DOHH2 (cell line): ENCODE measurements around the gene RABGEF1.
"Not testable (repeated sequence)": the region's sequence is repeated elsewhere in the genome, so short reads cannot be mapped to it uniquely, and the experiment has no call there.

Experiments
- H3F3A ChIP-seq: fragments of 200-600 bp; sonication (generic), shearing (Covaris generic); 2 replicates; pipeline ENCODE4 v1.6.0; 2016; ENCODE audit warnings: antibody characterized with exemption, mild to moderate bottlenecking; ENCODE audit not compliant: control insufficient read depth, insufficient read depth
- H3K27ac ChIP-seq: fragments of 200-600 bp; sonication (generic); 2 replicates; pipeline ENCODE4 v1.5.1; 2014; ENCODE audit warnings: low read depth, mild to moderate bottlenecking, low read length, moderate library complexity
- H3K27me3 ChIP-seq: fragments of 200-600 bp; sonication (generic); 2 replicates; pipeline ENCODE4 v1.6.1; 2014; ENCODE audit warnings: mild to moderate bottlenecking, low read length, mixed read lengths; ENCODE audit not compliant: control insufficient read depth
- H3K36me3 ChIP-seq: fragments of 200-600 bp; sonication (generic); 2 replicates; pipeline ENCODE4 v1.6.1; 2014; ENCODE audit warnings: mild to moderate bottlenecking, low read length, moderate library complexity, mixed read lengths; ENCODE audit not compliant: control insufficient read depth
- H3K4me1 ChIP-seq: fragments of 200-600 bp; sonication (generic); 2 replicates; pipeline ENCODE4 v1.6.1; 2014; ENCODE audit warnings: mild to moderate bottlenecking, low read length, mixed read lengths; ENCODE audit not compliant: control insufficient read depth
- H3K4me2 ChIP-seq: fragments of 200-600 bp; sonication (generic); 2 replicates; pipeline ENCODE4 v1.6.0; 2014; ENCODE audit warnings: mild to moderate bottlenecking, low read length, moderate library complexity
- H3K4me3 ChIP-seq: fragments of 200-600 bp; sonication (generic); 2 replicates; pipeline ENCODE4 v1.5.1; 2014; ENCODE audit warnings: mild to moderate bottlenecking, low read length, mixed read lengths
- H3K79me2 ChIP-seq: fragments of 200-600 bp; sonication (generic); 2 replicates; pipeline ENCODE4 v1.6.1; 2014; ENCODE audit warnings: mild to moderate bottlenecking, low read length, mixed read lengths; ENCODE audit not compliant: control insufficient read depth
- H3K9me2 ChIP-seq: fragments of 200-600 bp; sonication (generic); replicated peaks from 2 replicates; pipeline ENCODE4 v1.6.1; 2014; ENCODE audit warnings: mild to moderate bottlenecking, low read length, mixed read lengths; ENCODE audit not compliant: control insufficient read depth
- H3K9me3 ChIP-seq: fragments of 200-600 bp; sonication (generic); 2 replicates; pipeline ENCODE4 v1.6.1; 2014; ENCODE audit warnings: antibody characterized with exemption, low read length, mixed read lengths; ENCODE audit not compliant: control insufficient read depth, insufficient read depth
- H4K20me1 ChIP-seq: fragments of 200-600 bp; sonication (generic); 2 replicates; pipeline ENCODE4 v1.6.0; 2014; ENCODE audit warnings: low read depth, mild to moderate bottlenecking, antibody characterized with exemption, low read length, moderate library complexity; ENCODE audit not compliant: control insufficient read depth, insufficient read depth
- EZH2phosphoT487 ChIP-seq: fragments of 200-600 bp; sonication (generic); IDR thresholded peaks from 2 replicates; pipeline ENCODE4 v1.6.1; 2017; ENCODE audit warnings: borderline replicate concordance, mild to moderate bottlenecking, antibody characterized with exemption, low read length, moderate library complexity, mixed read lengths
- TF ChIP-seq, protein P1 (sequence below): fragments of 200-600 bp; sonication (generic); IDR thresholded peaks from one replicate; pipeline ENCODE4 v1.5.1; 2014; ENCODE audit warnings: antibody characterized with exemption, mild to moderate bottlenecking, low read depth, low read length; ENCODE audit not compliant: poor library complexity, severe bottlenecking

RABGEF1 gene

DNA sequence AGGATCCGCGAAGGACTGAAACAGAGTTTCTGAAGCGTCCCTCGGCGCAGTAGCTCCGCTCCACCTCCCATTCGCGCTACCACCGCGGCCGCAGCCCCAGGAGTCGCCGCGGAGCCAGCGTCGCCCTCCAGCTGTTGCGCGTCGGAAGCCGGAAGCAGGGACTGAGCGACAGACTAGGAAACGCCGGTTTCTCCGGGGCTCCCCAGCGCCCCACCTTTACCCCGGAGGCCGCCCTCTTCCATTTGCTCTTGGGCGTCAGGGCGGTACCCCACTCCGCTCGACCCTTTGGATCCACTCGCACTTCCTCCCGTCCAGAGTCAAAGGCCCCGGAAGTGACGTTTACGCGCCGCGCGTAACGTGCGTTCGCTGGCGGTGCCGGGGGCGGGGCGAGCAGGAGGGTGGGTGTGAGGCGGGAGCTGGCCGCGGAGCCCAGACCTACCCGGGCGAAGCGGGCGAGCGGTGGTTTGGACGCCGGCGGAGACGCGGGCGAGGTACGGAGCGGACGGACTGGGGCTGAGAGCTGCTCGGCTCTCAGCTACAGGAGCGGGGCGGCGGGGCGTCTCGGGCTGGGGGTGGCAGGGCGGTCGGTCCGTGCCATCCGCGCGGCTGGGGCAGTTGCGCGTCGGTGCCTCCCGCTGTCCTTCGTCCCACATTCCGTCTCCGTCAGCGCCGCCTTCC lies at the start of gene RABGEF1:
Gene RABGEF1, plus strand, starts transcription at position 432 of the 678 bp plus-strand sequence. CDS start 31,167 bp downstream, outside the sequence.
- Histone ChIP-seq H4K20me1 (no peaks in the 10 kb centered on the region), H3K27ac (peak within 1 kb of the TSS; percentile 87), H3K9me3 (peaks cover 12% of the 10 kb centered on the region), H3F3A (peaks cover 13% of the 10 kb centered on the region), H3K36me3 (peaks cover 29% of the 10 kb centered on the region), H3K9me2 (no peaks in the 10 kb centered on the region), H3K79me2 (peaks cover 75% of the 10 kb centered on the region), H3K4me3 (peak within 1 kb of the TSS; percentile 88), H3K4me2 (peak within 1 kb of the TSS; percentile 96), H3K4me1 (peaks cover 75% of the 10 kb centered on the region), H3K27me3 (no peaks in the 10 kb centered on the region)
- no peak for TF ChIP-seq EZH2phosphoT487
- TF ChIP-seq, protein P1, sequence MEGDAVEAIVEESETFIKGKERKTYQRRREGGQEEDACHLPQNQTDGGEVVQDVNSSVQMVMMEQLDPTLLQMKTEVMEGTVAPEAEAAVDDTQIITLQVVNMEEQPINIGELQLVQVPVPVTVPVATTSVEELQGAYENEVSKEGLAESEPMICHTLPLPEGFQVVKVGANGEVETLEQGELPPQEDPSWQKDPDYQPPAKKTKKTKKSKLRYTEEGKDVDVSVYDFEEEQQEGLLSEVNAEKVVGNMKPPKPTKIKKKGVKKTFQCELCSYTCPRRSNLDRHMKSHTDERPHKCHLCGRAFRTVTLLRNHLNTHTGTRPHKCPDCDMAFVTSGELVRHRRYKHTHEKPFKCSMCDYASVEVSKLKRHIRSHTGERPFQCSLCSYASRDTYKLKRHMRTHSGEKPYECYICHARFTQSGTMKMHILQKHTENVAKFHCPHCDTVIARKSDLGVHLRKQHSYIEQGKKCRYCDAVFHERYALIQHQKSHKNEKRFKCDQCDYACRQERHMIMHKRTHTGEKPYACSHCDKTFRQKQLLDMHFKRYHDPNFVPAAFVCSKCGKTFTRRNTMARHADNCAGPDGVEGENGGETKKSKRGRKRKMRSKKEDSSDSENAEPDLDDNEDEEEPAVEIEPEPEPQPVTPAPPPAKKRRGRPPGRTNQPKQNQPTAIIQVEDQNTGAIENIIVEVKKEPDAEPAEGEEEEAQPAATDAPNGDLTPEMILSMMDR: no peak

DNA sequence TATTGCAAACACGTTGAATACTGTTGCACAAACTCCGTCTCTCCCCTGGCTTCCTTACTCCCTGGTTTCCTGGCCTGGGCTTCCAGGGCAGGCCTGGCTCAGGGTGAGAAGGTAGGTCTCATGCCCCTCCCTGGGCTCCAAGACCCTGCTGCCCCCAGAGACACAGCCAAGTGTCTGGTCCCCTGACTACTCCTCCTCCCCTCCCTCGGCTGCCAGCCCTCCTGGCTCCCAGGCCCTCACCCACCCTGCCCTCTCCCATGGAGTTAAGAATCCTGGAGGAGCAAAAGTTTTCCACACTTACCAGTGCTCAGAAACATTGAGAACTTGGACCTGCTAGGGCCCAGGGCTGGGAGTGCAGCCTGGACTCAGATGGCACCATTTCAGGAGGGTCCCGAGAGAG lies 47.2 kb upstream of the RABGEF1 start:
- Histone ChIP-seq H4K20me1 (no peaks in the 10 kb centered on the region), H3K27me3 (no peaks in the 10 kb centered on the region), H3K4me2 (no peak overlapping the region), H3K4me1 (no peaks in the 10 kb centered on the region), H3K36me3 (no peaks in the 10 kb centered on the region), H3K79me2 (0 out of 2 replicates have a peak, but pooled peaks cover 3% of the 10 kb centered on the region), H3F3A (no peaks in the 10 kb centered on the region), H3K27ac (no peak overlapping the region), H3K9me3 (no peaks in the 10 kb centered on the region), H3K4me3 (no peak overlapping the region), H3K9me2 (no peaks in the 10 kb centered on the region)
- TF ChIP-seq EZH2phosphoT487: no peak
- TF ChIP-seq, protein P1: no peak

DNA sequence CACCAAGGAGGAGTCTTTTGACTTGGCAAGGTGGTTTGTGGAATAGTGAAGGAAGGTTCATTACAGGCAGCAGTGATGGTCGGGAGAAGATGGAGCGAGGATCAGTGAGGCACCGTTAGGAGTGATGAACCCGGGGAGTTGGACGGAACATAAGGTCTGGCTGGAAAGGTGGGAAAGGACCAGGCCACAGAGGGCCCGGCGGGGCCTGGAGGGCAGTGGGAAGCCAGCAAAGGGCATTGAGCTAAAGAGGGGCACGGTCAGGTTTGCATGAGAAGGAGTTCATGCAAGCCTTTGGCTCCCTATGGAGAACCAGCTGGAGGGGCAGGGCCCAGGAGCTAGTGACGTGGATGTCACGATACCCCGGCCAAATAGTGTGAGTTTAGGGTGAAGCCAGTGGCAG lies 46.2 kb upstream of the RABGEF1 start:
- H3K36me3 ChIP-seq: no peaks in the 10 kb centered on the region
- H3K79me2 ChIP-seq: no peaks in the 10 kb centered on the region
- H3K27me3 ChIP-seq: no peaks in the 10 kb centered on the region
- H3K27ac ChIP-seq: no peak overlapping the region
- H3F3A ChIP-seq: no peaks in the 10 kb centered on the region
- H3K4me3 ChIP-seq: no peak overlapping the region
- no peaks in the 10 kb centered on the region for H4K20me1 ChIP-seq
- no peaks in the 10 kb centered on the region for H3K9me2 ChIP-seq
- no peak overlapping the region for H3K4me2 ChIP-seq
- no peaks in the 10 kb centered on the region for H3K4me1 ChIP-seq
- H3K9me3 ChIP-seq: no peaks in the 10 kb centered on the region
- TF ChIP-seq, protein P1: no peak
- TF ChIP-seq EZH2phosphoT487: no peak

DNA sequence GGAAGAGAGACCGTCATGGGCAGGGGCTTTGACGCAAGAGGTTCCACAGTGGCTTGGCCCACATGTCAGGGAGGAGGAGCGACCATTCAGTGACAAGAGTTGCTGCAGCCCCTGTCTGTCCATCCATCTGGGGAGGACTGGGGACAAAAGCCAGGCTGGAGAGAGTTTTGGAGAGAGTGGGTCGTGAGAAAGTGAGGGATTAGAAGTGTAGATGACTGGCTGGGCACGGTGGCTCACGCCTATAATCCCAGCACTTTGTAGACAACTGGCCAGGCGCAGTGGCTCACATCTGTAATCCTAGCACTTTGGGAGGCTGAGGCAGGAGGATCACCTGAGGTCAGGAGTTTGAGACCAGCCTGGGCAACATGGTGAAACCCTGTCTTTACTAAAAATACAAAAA lies 45.1 kb upstream of the RABGEF1 start:
- H3K4me2 ChIP-seq, H3K4me3 ChIP-seq, H3F3A ChIP-seq, H3K4me1 ChIP-seq, H3K27me3 ChIP-seq, H3K9me2 ChIP-seq, H4K20me1 ChIP-seq, H3K9me3 ChIP-seq, H3K27ac ChIP-seq, H3K79me2 ChIP-seq, H3K36me3 ChIP-seq: not testable (repeated sequence)

DNA sequence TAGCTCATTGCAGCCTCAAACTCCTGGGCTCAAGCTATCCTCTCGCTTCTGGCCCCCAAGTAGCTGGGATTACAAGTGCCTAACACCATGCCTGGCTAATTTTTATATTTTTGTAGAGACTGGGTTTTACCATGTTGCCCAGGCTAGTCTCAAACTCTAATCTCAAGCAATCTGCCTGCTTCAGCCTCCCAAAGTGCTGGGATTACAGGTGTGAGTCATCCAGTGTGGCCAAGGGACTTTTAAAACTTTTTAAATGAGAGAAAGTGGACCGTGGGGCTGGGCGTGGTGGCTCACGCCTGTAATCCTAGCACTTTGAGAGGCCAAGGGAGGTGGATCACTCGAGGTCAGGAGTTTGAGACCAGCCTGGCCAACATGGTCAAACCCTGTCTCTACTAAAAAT lies 44.4 kb upstream of the RABGEF1 start:
- not testable (repeated sequence) for H3K4me2 ChIP-seq, H4K20me1 ChIP-seq, H3K9me3 ChIP-seq, H3K4me1 ChIP-seq, H3K27me3 ChIP-seq, H3K27ac ChIP-seq, H3K9me2 ChIP-seq, H3F3A ChIP-seq, H3K36me3 ChIP-seq, H3K4me3 ChIP-seq, H3K79me2 ChIP-seq
